ENCODE measurements around the gene CFAP99. TPM values are rescaled to one million over a fixed set of nuclear protein-coding genes. Genes with fewer than 3 reads are reported as not detected.

The CFAP99 gene
- total RNA-seq, 1 experiment from 2014 or later = 0.33 TPM

DNA sequence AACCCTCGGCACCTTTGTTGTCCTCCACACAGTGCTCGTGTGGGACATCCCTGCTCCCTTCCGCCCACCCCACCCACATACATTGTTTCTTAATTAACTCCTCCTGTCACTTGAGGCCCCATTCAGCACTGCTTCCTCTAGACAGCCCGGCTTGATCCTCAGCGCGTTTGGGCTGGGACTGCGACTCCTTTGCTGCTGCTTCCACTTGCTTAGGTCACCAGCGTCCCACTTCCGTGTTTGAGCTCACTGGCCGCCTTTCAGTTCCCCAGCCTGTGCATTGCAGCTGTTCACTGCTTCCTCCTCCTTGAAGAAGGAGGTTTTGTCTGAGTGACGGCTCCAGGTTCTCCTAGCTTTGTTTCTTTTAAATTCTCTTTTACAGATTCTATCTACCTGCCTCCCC lies 66.2 kb downstream of the CFAP99 start:
- Histone ChIP-seq H3K9me3 (ENCODE audit: control insufficient read depth, insufficient read depth, low read depth, low read length) (no peaks in the 10 kb centered on the region), H3K4me1 (ENCODE audit: control insufficient read depth, insufficient read depth, low read length) (no peaks in the 10 kb centered on the region; the same call in 1 of the 2 replicates), H3K27me3 (ENCODE audit: control insufficient read depth, insufficient read depth, low read length) (no peaks in the 10 kb centered on the region), H3K4me3 (ENCODE audit: low read depth in 2 of 2, low read length in 2 of 2) (no peak overlapping the region), H3K27ac (ENCODE audit: low read length) (no peak overlapping the region), H3K36me3 (ENCODE audit: control insufficient read depth, insufficient read depth, low read length) (no peaks in the 10 kb centered on the region; the same call in 1 of the 2 replicates)
- BruUV-seq (replicated peaks) = no TSS peak
- no peak for DNase-seq (ENCODE audit: low read depth, low spot score)
- TF ChIP-seq POLR2AphosphoS5 (IDR thresholded peaks at IDR 0.05; ENCODE audit: low read depth, low read length) = no peak
- TF ChIP-seq, protein P1, sequence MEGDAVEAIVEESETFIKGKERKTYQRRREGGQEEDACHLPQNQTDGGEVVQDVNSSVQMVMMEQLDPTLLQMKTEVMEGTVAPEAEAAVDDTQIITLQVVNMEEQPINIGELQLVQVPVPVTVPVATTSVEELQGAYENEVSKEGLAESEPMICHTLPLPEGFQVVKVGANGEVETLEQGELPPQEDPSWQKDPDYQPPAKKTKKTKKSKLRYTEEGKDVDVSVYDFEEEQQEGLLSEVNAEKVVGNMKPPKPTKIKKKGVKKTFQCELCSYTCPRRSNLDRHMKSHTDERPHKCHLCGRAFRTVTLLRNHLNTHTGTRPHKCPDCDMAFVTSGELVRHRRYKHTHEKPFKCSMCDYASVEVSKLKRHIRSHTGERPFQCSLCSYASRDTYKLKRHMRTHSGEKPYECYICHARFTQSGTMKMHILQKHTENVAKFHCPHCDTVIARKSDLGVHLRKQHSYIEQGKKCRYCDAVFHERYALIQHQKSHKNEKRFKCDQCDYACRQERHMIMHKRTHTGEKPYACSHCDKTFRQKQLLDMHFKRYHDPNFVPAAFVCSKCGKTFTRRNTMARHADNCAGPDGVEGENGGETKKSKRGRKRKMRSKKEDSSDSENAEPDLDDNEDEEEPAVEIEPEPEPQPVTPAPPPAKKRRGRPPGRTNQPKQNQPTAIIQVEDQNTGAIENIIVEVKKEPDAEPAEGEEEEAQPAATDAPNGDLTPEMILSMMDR (IDR thresholded peaks at IDR 0.05) = no peak
- no peak for TF ChIP-seq SIN3A (IDR thresholded peaks at IDR 0.05; ENCODE audit: borderline replicate concordance, insufficient read depth, low read depth, low read length)
- no peak for TF ChIP-seq TCF7L2 (IDR thresholded peaks at IDR 0.05; ENCODE audit: low read depth, low read length)
- TF ChIP-seq, protein P2, sequence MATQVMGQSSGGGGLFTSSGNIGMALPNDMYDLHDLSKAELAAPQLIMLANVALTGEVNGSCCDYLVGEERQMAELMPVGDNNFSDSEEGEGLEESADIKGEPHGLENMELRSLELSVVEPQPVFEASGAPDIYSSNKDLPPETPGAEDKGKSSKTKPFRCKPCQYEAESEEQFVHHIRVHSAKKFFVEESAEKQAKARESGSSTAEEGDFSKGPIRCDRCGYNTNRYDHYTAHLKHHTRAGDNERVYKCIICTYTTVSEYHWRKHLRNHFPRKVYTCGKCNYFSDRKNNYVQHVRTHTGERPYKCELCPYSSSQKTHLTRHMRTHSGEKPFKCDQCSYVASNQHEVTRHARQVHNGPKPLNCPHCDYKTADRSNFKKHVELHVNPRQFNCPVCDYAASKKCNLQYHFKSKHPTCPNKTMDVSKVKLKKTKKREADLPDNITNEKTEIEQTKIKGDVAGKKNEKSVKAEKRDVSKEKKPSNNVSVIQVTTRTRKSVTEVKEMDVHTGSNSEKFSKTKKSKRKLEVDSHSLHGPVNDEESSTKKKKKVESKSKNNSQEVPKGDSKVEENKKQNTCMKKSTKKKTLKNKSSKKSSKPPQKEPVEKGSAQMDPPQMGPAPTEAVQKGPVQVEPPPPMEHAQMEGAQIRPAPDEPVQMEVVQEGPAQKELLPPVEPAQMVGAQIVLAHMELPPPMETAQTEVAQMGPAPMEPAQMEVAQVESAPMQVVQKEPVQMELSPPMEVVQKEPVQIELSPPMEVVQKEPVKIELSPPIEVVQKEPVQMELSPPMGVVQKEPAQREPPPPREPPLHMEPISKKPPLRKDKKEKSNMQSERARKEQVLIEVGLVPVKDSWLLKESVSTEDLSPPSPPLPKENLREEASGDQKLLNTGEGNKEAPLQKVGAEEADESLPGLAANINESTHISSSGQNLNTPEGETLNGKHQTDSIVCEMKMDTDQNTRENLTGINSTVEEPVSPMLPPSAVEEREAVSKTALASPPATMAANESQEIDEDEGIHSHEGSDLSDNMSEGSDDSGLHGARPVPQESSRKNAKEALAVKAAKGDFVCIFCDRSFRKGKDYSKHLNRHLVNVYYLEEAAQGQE (IDR thresholded peaks at IDR 0.05; ENCODE audit: insufficient read depth in 1 of 2, low read depth in 2 of 2, low read length in 1 of 2) = no peak
- ChIA-PET POLR2A (no interaction called here), CTCF (no interaction called here)
- ATAC-seq = no peak
- in situ Hi-C loops (cut with HindIII; ENCODE audit: low pct_unique_long_range_greater_than_20kb, low sequenced_read_pairs) (no loop called here), intact Hi-C loops (cut with micrococcal nuclease; ENCODE audit: unreplicated experiment) (no loop called here)

DNA sequence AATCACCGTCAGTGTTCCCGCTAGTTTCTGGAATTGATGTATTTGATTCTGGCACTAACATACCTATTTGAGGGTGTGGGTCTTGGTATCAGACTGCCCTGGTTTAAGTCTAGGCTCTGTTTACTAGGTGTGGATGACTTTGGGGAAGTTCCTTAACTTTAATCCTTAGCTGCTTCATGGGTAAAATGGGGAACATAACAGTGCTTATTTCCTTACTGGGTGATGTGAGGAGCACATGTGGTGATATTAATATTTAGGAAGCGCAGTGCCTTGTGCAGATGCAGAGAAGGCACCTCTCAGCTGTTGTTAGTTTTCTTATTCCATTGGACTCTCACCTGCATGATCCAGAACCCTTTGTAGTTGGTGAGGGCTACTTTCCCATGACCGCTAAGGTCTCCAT lies 67.2 kb downstream of the CFAP99 start:
- intact Hi-C loops (cut with micrococcal nuclease; ENCODE audit: unreplicated experiment) (no loop called here), in situ Hi-C loops (cut with HindIII; ENCODE audit: low pct_unique_long_range_greater_than_20kb, low sequenced_read_pairs) (no loop called here)
- DNase-seq (ENCODE audit: low read depth, low spot score) (no peak), ATAC-seq (no peak)
- Histone ChIP-seq H3K4me3 (ENCODE audit: low read depth in 2 of 2, low read length in 2 of 2) (no peak overlapping the region), H3K4me1 (ENCODE audit: control insufficient read depth, insufficient read depth, low read length) (no peaks in the 10 kb centered on the region; the same call in 1 of the 2 replicates), H3K27me3 (ENCODE audit: control insufficient read depth, insufficient read depth, low read length) (no peaks in the 10 kb centered on the region), H3K27ac (ENCODE audit: low read length) (no peak overlapping the region), H3K9me3 (ENCODE audit: control insufficient read depth, insufficient read depth, low read depth, low read length) (no peaks in the 10 kb centered on the region), H3K36me3 (ENCODE audit: control insufficient read depth, insufficient read depth, low read length) (no peaks in the 10 kb centered on the region; the same call in 1 of the 2 replicates)
- POLR2A ChIA-PET = no interaction called here
- no peak for TF ChIP-seq SIN3A (IDR thresholded peaks at IDR 0.05; ENCODE audit: borderline replicate concordance, insufficient read depth, low read depth, low read length)
- TF ChIP-seq, protein P1 (IDR thresholded peaks at IDR 0.05) = no peak
- TF ChIP-seq, protein P2 (IDR thresholded peaks at IDR 0.05; ENCODE audit: insufficient read depth in 1 of 2, low read depth in 2 of 2, low read length in 1 of 2) = no peak
- no peak for TF ChIP-seq TCF7L2 (IDR thresholded peaks at IDR 0.05; ENCODE audit: low read depth, low read length)
- TF ChIP-seq POLR2AphosphoS5 (IDR thresholded peaks at IDR 0.05; ENCODE audit: low read depth, low read length) = no peak
- no TSS peak for BruUV-seq (replicated peaks)
- CTCF ChIA-PET = no interaction called here

Data from Panc1 (cell line).